HCT116 (cell line): ENCODE data around the gene MRPL44. TPM values are rescaled to one million over a fixed set of nuclear protein-coding genes. Genes with fewer than 3 reads are reported as not detected.

Experiments used
- ATAC-seq: fragments of 200-7000 bp; cut with Tn5 transposase; 2 replicates; pipeline ENCODE4 v1.9.1; 2020; ENCODE audit warnings: mild to moderate bottlenecking, moderate library complexity
- BruUV-seq: library from RNA; stranded (reverse); fragments of 400-500 nt; replicated peaks from 2 replicates; lab custom pipeline; 2021; lab: Mats Ljungman, UMichigan
- CTCF ChIA-PET: fragments of 300-600 bp; sonication (Branson Sonifier 250); formaldehyde crosslinking; loops from one replicate; lab custom pipeline; 2021; ENCODE audit warnings: antibody characterized with exemption; lab: Charles Lee
- POLR2A ChIA-PET: fragments of 300-600, 350-600 bp; sonication (Branson Sonifier 250); formaldehyde crosslinking; loops from one replicate; lab custom pipeline; 2021; ENCODE audit warnings: antibody characterized with exemption; lab: Charles Lee
- RAD21 ChIA-PET, 2 experiments: fragments of 300-600 bp; sonication (Branson Sonifier 250); formaldehyde crosslinking; loops; one replicate each; lab custom pipeline; 2023; ENCODE audit warnings: low total read pairs in 2 of 2; ENCODE audit not compliant: uncharacterized antibody in 2 of 2, unreplicated experiment in 2 of 2, low non-redundant PET in 1 of 2; lab: Charles Lee
- DNase-seq: peaks from one replicate; pipeline ENCODE4 v3.0.0-alpha.2; 2010; ENCODE audit warnings: low read depth, low spot score
- H2AFZ ChIP-seq: fragments of 200-600 bp; shearing (Covaris generic), sonication (generic); 2 replicates; pipeline ENCODE4 v1.6.1; 2017; ENCODE audit warnings: low read depth, mixed run types, mixed read lengths, antibody characterized with exemption, low read length; ENCODE audit not compliant: poor library complexity, severe bottlenecking
- H3K27ac ChIP-seq: 2 replicates; pipeline ENCODE4 v1.5.1; 2012; ENCODE audit warnings: low read depth, low read length
- H3K27me3 ChIP-seq: fragments of 200-600 bp; sonication (generic); 2 replicates; pipeline ENCODE4 v1.6.1; 2016; ENCODE audit warnings: mixed run types, low read length, mixed read lengths; ENCODE audit not compliant: insufficient read depth
- H3K36me3 ChIP-seq, 2 experiments: fragments of 200-500 bp in 1 of 2; fragments of 200-600 bp in 1 of 2; sonication (Bioruptor generic) in 1 of 2; sonication (generic) in 1 of 2; 2 replicates each; pipeline versions ENCODE4 v1.5.1 to v1.6.1; 2014 to 2016; ENCODE audit warnings: low read length in 2 of 2, inconsistent platforms in 1 of 2, mixed read lengths in 1 of 2, mixed run types in 1 of 2; ENCODE audit not compliant: insufficient read depth in 2 of 2, control insufficient read depth in 1 of 2
- H3K4me1 ChIP-seq, 2 experiments: fragments of 200-600 bp in 1 of 2; sonication (generic) in 1 of 2; 2 replicates each; pipeline versions ENCODE4 v1.5.1 to v1.6.1; 2012 to 2017; ENCODE audit warnings: low read length in 2 of 2, inconsistent platforms in 1 of 2, mild to moderate bottlenecking in 1 of 2, mixed read lengths in 1 of 2, mixed run types in 1 of 2, moderate library complexity in 1 of 2; ENCODE audit not compliant: insufficient read depth in 2 of 2, control insufficient read depth in 1 of 2
- H3K4me2 ChIP-seq: fragments of 200-600 bp; sonication (generic); 2 replicates; pipeline ENCODE4 v1.6.1; 2017; ENCODE audit warnings: mixed run types, low read length, mixed read lengths
- H3K4me3 ChIP-seq, 2 experiments: fragments of 200-600 bp in 1 of 2; sonication (generic) in 1 of 2; replicated peaks in 1 of 2; 2 replicates each; pipeline ENCODE4 v1.5.1; 2011 to 2016; ENCODE audit warnings: low read length in 2 of 2, control low read depth in 1 of 2, low read depth in 1 of 2, mild to moderate bottlenecking in 1 of 2, mixed read lengths in 1 of 2, mixed run types in 1 of 2
- H3K79me2 ChIP-seq: fragments of 200-600 bp; sonication (generic); 2 replicates; pipeline ENCODE4 v1.6.1; 2017; ENCODE audit warnings: mild to moderate bottlenecking, mixed run types, low read length, moderate library complexity, mixed read lengths; ENCODE audit not compliant: insufficient read depth
- H3K9ac ChIP-seq: fragments of 200-600 bp; sonication (generic); 2 replicates; pipeline ENCODE4 v1.6.1; 2016; ENCODE audit warnings: low read length, mixed read lengths
- H3K9me2 ChIP-seq: fragments of 200-600 bp; sonication (generic), shearing (Covaris generic); 2 replicates; pipeline ENCODE4 v1.6.1; 2017; ENCODE audit warnings: mixed run types, mild to moderate bottlenecking, moderate library complexity; ENCODE audit not compliant: insufficient read depth
- H3K9me3 ChIP-seq, 2 experiments: fragments of 200-500 bp in 1 of 2; fragments of 200-600 bp in 1 of 2; sonication (Bioruptor generic) in 1 of 2; sonication (generic) in 1 of 2; 2 replicates each; pipeline ENCODE4 v1.6.1; 2014 to 2017; ENCODE audit warnings: low read length in 2 of 2, mixed read lengths in 2 of 2, inconsistent platforms in 1 of 2, low read depth in 1 of 2, mild to moderate bottlenecking in 1 of 2, mixed run types in 1 of 2, moderate library complexity in 1 of 2; ENCODE audit not compliant: control insufficient read depth in 1 of 2, insufficient read depth in 1 of 2
- H4K20me1 ChIP-seq: fragments of 200-600 bp; sonication (generic), shearing (Covaris generic); 2 replicates; pipeline ENCODE4 v1.6.1; 2017; ENCODE audit warnings: mixed run types, mild to moderate bottlenecking, moderate library complexity; ENCODE audit not compliant: insufficient read depth
- CBX3 ChIP-seq: IDR thresholded peaks from 2 replicates; pipeline ENCODE4 v1.6.1; 2012; ENCODE audit warnings: low read depth
- CTCF ChIP-seq, 3 experiments: fragments of 200-600 bp in 1 of 3; sonication (generic) in 1 of 3; IDR thresholded peaks in 2 of 3; conservative IDR thresholded peaks in 1 of 3; 2 replicates each; pipeline ENCODE4 v1.5.1; 2012 to 2017; ENCODE audit warnings: low read depth in 2 of 3, low read length in 2 of 3, antibody characterized with exemption in 1 of 3, borderline replicate concordance in 1 of 3, control low read depth in 1 of 3, mild to moderate bottlenecking in 1 of 3, mixed read lengths in 1 of 3, mixed run types in 1 of 3, moderate library complexity in 1 of 3; ENCODE audit not compliant: insufficient read depth in 1 of 3
- EZH2 ChIP-seq: fragments of 200-600 bp; sonication (generic); IDR thresholded peaks from 2 replicates; pipeline ENCODE4 v1.6.1; 2017; ENCODE audit warnings: antibody characterized with exemption, mixed run types
- JUND ChIP-seq: IDR thresholded peaks from 2 replicates; pipeline ENCODE4 v1.6.1; 2012
- MAX ChIP-seq: IDR thresholded peaks from 2 replicates; pipeline ENCODE4 v1.6.1; 2012
- POLR2AphosphoS5 ChIP-seq: IDR thresholded peaks from 2 replicates; pipeline ENCODE4 v1.6.1; 2011; ENCODE audit warnings: mild to moderate bottlenecking, low read depth, low read length, moderate library complexity
- intact Hi-C: fragments of 100-400 bp; cut with micrococcal nuclease; formaldehyde crosslinking; loops from 2 replicates; pipeline ENCODE4 v1.10.0; 2022
- total RNA-seq: library from RNA; stranded (reverse); gene quantifications from one replicate; pipeline ENCODE4 v1.2.1, GENCODE V29; 2021; ENCODE audit not compliant: unreplicated experiment
- TF ChIP-seq, protein P1 (sequence below): IDR thresholded peaks from 2 replicates; pipeline ENCODE4 v1.6.1; 2012; ENCODE audit warnings: low read depth

The MRPL44 gene
- total RNA-seq, 1 experiment from 2014 or later: 45.8 TPM

DNA sequence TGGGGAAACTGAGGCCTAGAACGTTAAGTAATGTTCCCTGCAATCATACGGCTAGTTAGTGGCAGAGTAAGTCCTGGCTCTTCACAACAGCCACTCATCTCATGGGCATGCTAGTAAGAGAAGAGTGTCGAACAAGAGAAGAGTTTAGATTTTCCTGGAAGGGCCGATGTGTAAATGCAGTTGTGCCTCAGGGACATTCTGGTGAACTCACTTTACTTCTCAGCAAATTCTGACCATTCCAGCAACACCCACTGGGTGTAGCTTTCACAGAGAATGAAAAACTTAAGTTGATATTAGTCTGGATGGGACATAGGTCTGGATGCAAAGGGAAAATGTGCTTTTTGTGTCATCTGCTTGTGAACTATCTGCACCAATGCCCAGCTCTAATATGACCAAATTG, 23.5 kb downstream of the MRPL44 start:
- CTCF ChIA-PET: interaction anchor here (0.9 to 1.2 kb wide), 2 partner anchors 10 to 304 kb away, joined by 3 to 4 read pairs; no protein-coding TSS in a partner anchor
- BruUV-seq: no TSS peak

More for the DNA sequence above, 23.5 kb downstream of the MRPL44 start:
- TF ChIP-seq, protein P1, sequence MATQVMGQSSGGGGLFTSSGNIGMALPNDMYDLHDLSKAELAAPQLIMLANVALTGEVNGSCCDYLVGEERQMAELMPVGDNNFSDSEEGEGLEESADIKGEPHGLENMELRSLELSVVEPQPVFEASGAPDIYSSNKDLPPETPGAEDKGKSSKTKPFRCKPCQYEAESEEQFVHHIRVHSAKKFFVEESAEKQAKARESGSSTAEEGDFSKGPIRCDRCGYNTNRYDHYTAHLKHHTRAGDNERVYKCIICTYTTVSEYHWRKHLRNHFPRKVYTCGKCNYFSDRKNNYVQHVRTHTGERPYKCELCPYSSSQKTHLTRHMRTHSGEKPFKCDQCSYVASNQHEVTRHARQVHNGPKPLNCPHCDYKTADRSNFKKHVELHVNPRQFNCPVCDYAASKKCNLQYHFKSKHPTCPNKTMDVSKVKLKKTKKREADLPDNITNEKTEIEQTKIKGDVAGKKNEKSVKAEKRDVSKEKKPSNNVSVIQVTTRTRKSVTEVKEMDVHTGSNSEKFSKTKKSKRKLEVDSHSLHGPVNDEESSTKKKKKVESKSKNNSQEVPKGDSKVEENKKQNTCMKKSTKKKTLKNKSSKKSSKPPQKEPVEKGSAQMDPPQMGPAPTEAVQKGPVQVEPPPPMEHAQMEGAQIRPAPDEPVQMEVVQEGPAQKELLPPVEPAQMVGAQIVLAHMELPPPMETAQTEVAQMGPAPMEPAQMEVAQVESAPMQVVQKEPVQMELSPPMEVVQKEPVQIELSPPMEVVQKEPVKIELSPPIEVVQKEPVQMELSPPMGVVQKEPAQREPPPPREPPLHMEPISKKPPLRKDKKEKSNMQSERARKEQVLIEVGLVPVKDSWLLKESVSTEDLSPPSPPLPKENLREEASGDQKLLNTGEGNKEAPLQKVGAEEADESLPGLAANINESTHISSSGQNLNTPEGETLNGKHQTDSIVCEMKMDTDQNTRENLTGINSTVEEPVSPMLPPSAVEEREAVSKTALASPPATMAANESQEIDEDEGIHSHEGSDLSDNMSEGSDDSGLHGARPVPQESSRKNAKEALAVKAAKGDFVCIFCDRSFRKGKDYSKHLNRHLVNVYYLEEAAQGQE: no peak
- TF ChIP-seq EZH2 (no peak), JUND (no peak), CTCF (IDR thresholded peaks at IDR 0.05 in 2 of 3, conservative IDR thresholded peaks at IDR 0.05 in 1 of 3; ENCODE audit: borderline replicate concordance in 1 of 3, insufficient read depth in 1 of 3, low read depth in 2 of 3, low read length in 2 of 3) (no peak), MAX (no peak), CBX3 (no peak), POLR2AphosphoS5 (no peak)
- POLR2A ChIA-PET: no interaction called here
- H3K4me2 ChIP-seq: no peak overlapping the region
- no peak overlapping the region for H3K9ac ChIP-seq
- no peaks in the 10 kb centered on the region for H4K20me1 ChIP-seq
- no peaks in the 10 kb centered on the region for H3K4me1 ChIP-seq
- no peak for DNase-seq
- no peaks in the 10 kb centered on the region for H3K9me3 ChIP-seq
- H3K27me3 ChIP-seq: no peaks in the 10 kb centered on the region
- RAD21 ChIA-PET: no interaction called here
- no peak overlapping the region for H2AFZ ChIP-seq
- intact Hi-C loops: no loop called here
- H3K9me2 ChIP-seq: no peaks in the 10 kb centered on the region
- no peak overlapping the region for H3K4me3 ChIP-seq
- peaks cover 0 to 2% of the 10 kb centered on the region in 2 experiments; a peak in 1 of 4 replicates for H3K36me3 ChIP-seq
- H3K79me2 ChIP-seq: no peaks in the 10 kb centered on the region
- no peak for ATAC-seq
- H3K27ac ChIP-seq: no peak overlapping the region
